GM19397 (cell line): ENCODE results near the gene SMIM38.

Source experiments
- ATAC-seq: cut with Tn5 transposase; IDR thresholded peaks from one replicate; pipeline ENCODE4 v1.9.1; 2021; ENCODE audit warnings: mild to moderate bottlenecking, moderate library complexity; ENCODE audit not compliant: unreplicated experiment

SMIM38 gene

GRCh38 chr11:69200331-69201065, 44.8 kb downstream of the SMIM38 start:
- ATAC-seq, result no peak

- no peak for ATAC-seq
Measured at GRCh38 chr11:69201066-69201365, 45.3 kb downstream of the SMIM38 start.

- no peak for ATAC-seq
Measured at GRCh38 chr11:69201764-69202370, 46.1 kb downstream of the SMIM38 start.

GRCh38 chr11:69202511-69203221, 46.9 kb downstream of the SMIM38 start:
- ATAC-seq, result no peak

GRCh38 chr11:69203381-69203780, 47.6 kb downstream of the SMIM38 start:
- ATAC-seq, result no peak

GRCh38 chr11:69203901-69204245, 48.1 kb downstream of the SMIM38 start:
- ATAC-seq, result no peak

GRCh38 chr11:69204246-69204940, 48.7 kb downstream of the SMIM38 start:
- ATAC-seq, result no peak

GRCh38 chr11:69204941-69205742, 49.4 kb downstream of the SMIM38 start:
- ATAC-seq, result no peak
